HG02973 (cell line): Measurements from ENCODE around the gene AFF3.
"Not testable (repeated sequence)": the region's sequence is repeated elsewhere in the genome, so short reads cannot be mapped to it uniquely, and the experiment has no call there.

Experiments
- ATAC-seq: cut with Tn5 transposase; IDR thresholded peaks from one replicate; pipeline ENCODE4 v1.9.1; 2021; ENCODE audit warnings: moderate library complexity; ENCODE audit not compliant: unreplicated experiment

Gene AFF3

DNA sequence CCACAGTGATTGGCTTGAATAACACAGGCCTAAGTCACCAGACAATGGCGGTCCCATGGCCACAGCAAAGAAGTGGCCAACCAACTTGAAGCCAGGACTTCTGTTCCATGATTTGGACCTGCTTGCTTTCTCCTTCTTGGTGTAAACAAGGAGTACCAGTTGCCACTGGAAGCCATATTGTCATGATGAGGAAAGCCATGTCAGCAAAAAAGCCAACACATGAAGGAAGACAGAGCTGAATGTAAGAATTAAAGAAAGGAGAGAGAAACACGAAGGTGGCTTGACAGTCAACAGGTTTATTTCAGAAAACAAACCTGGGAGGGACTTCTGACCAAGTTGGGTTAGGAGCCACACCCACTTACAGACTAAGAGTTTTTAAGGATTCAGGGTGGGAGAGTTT, 620.2 kb downstream of the AFF3 start:
- ATAC-seq, result no peak

DNA sequence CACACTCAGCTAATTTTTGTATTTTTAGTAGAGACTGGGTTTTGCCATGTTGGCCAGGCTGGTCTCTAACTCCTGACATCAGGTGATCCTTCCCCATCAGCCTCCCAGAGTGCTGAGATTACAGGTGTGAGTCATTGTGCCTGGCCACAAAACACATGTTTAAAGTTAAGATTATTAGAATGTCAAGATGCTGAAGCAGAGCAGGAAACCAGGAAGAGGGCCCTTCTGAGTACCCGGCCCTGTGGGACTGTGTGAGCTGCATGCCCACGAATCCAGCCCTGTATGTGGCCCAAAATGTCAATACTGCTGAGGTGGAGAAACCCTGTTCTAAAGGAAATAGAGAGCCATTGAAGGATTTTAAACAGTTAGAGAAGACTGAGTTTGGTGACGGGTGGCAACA, 621.6 kb downstream of the AFF3 start:
- ATAC-seq, result no peak

DNA sequence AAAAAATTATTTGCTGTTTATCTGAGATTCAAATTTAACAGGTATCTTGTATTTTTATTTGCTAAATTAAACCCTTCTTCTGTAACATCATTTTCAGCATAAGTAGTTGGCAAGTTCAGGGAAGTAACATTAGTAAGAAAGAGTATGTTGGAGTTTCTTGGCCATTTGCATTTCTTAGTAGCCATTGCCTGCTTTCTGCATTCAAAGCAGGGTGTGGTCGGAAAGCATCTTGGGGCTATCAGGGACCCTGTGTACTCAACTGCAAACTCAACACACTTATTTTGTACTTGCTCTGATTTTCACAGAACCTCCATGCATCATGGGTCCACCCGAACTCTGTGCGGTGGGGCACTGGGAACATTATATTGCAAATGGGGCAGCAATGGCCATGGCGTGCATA, 622.2 kb downstream of the AFF3 start:
- no peak for ATAC-seq

DNA sequence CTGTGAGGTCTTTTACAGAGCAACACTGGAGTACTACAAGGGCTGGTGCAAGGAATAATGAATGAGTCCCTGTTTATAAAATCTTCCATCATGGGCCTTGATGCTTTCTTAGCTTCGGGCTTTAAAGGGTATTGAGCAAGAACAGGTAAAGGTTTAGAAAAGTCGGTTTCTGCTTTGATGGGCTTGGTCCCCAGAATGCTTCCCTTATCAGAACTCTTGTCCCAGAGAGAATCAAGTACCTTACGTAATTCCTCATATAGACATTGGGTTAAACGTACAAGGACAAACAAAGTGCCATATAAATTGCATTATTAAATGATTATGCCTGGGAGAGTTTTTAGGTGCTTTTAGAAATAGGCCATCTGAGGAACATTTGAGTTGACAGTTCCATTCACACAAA, 628.0 kb downstream of the AFF3 start:
- no peak for ATAC-seq

DNA sequence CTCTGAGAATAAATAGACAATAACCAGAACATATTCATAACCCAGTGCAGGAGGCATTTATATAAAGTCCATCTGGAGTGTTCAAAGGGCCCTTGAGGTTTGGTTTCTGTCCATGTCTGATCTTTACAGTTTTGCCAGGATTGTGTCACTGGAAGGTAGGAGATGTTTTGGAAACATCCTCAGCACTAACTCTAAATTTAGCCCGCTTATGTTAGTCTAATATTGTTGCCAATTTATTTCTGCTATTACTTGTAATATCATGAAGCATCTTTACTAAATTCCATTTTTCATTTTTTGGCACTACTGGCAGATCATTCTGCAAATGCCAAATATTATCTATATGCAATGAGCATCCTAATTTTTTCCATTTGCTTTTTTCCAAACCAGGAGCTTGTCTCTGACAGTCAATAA, 630.2 kb downstream of the AFF3 start:
- ATAC-seq, result no peak

DNA sequence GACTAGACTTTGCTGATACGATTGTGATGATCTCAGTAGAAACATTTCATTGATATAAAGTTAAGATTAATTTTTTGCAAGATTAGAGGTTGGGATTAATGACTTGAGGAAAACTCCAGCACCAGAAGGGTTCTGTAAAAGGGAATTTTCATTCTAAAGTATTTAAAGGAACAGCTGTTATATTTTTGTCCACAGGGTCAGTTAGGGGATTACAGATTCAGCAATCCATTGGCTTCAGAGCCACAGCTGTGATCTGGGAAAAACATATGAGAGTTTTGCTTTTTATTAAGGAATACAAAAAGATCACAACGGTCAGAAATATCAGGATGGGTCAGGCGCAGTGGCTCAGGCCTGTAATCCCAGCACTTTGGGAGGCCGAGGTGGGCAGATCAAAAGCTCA, 633.0 kb downstream of the AFF3 start:
- no peak for ATAC-seq

DNA sequence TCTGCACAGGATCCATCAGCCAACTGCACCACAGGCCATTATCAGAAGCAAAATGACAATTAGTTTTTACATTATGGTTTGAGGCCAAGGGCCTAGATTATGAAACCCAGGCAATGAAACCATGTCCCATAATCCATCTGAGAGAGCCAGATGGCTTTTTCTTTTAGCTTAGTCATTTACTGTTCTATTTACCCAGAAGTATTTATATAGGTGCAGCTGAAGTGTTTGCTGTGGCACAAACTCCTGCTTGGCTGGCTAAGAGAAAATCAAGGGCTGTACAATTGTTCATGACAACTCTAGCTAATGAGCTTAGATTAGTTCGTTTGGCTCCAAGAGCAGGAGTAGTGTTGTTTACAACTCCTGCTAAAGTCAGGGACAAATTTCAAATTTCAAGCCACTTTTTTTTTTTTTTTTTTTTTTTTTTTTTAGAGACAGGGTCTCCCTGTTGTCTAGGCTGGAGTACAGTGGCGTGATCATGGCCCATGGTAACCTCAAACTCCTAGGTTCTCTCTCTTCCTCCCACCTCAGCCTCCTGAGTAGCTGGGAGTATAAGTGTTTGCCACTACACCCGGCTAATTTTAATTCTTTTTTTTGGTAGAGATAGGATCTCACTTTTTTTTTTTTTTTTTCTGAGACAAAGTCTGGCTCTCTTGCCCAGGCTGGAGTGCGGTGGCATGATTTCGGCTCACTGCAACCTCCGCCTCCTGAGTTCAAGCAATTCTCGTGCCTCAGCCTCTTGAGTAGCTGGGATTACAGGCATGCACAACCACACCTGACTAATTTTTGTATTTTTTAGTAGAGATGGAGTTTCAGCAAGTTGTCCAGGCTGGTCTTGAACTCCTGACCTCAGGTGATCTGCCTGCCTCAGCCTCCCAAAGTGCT, 634.2 kb downstream of the AFF3 start:
- ATAC-seq, result no peak

DNA sequence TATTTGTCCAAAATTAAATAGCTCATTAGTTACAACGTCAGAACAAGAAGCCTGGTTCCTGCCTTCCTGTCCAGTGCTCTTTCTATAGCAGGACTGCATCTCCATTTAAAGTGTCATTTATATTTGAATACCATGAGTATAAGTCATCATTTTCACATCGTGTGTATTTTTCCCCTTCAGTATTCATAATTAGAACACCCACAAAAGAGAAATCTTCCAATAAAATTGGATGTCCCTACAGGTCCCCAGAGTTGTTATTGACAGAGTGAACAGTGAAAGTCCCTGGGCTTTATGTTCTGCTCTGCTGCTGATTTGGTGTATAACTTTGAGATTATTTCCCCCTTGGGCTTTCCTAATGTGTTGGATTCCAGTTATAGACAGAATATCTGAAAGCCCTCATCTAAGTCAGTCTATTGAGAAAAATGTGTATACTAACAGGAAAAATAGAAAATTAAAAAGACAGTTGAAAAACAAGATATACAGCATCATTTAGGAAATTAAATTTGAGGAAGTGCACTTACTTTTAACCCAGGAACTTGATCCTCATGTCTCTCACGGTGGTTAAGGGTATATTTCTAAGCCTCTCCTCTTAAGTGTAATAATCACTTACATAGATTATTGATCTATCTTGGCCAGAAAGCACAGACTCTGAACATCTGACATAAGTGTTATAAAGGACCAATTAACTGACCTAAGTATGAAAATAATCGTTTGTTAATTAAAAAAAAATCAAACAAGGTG, 637.4 kb downstream of the AFF3 start:
- ATAC-seq, result no peak

DNA sequence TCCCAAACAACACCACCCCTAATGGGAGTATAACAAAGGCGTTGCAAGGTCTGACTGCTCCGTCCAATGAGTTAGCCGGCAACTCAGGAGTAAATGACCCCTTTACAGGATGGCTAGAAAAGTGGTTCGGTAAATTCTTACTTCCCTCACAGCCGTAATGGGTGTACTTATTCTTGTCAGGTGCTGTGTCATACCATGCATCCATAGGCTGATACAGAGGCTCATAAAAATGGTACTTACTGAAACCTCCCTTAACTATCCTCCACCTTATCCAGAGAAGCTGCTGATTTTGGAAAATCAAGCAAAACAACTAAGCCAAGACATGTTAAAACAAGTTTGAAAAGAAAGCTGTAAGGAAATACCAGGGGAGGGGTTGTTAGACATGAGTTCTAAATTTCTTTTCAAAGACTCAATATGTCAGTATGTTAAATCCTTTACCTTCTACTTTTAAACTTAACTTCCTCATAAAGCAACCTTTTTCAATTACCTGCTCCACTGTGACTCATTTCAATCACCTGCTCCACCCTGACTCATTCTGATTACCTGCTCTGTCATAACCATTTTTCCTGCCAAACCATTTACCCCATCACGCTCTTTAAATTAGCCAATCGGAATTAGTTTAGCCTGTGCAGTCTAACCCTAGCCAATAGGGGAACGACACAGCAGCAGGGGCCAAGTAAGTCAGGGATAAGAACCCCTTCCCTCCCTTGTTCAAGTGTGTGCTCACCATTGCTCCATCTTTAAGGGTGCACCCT, 638.6 kb downstream of the AFF3 start:
- not testable (repeated sequence) for ATAC-seq

DNA sequence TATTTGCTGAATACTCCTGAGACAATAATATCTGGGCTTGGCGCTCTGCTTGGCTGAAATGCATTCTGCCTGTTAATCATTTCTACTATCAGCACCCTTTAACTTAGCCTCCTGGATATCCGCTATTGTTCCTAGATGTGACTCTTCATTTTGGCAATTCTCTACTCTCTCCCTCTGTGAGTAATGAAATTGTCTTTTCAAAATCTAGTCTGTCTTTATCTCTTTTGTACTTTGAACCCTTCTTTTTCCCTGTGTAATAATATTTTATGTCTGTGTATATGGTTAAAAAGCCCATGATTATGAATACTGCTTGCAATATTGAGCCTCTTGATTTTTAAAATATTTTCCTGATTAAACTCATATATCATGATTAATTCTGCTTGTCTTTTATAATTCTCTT, 646.4 kb downstream of the AFF3 start:
- ATAC-seq, result no peak
